GM12801 (cell line): ENCODE measurements around the gene NFYC.

Source experiments
- CTCF ChIP-seq: IDR thresholded peaks from one replicate; pipeline ENCODE4 v1.5.1; 2011; ENCODE audit warnings: control low read depth; ENCODE audit not compliant: insufficient read length; ENCODE audit errors: extremely low read depth

The NFYC gene

GRCh38 chr1:40754201-40754600 is 62.7 kb downstream of the NFYC start:
- no peak for TF ChIP-seq CTCF

GRCh38 chr1:40755067-40755466 is 63.6 kb downstream of the NFYC start:
- TF ChIP-seq CTCF: no peak

- no peak for TF ChIP-seq CTCF
These were observed 65.0 kb downstream of the NFYC start for GRCh38 chr1:40756523-40756922.

GRCh38 chr1:40757084-40757483 is 65.6 kb downstream of the NFYC start:
- TF ChIP-seq CTCF: no peak

- TF ChIP-seq CTCF: no peak
These were observed 66.5 kb downstream of the NFYC start for GRCh38 chr1:40758004-40758403.

- no peak for TF ChIP-seq CTCF
These were observed 67.3 kb downstream of the NFYC start for GRCh38 chr1:40758578-40759343.

GRCh38 chr1:40760984-40761383 is 69.5 kb downstream of the NFYC start:
- no peak for TF ChIP-seq CTCF
